Measurements from ENCODE around the gene CACUL1.

Gene CACUL1

GRCh38 chr10:118768041-118768919, 13.5 kb upstream of the CACUL1 start:
- DNase-seq (ENCODE audit: low read depth in 2 of 2) = no peak
- no peak for TF ChIP-seq CTCF (IDR thresholded peaks at IDR 0.05; ENCODE audit: low read depth, low read length)
- no peak overlapping the region for H3K4me3 ChIP-seq (replicated peaks in 1 of 2; ENCODE audit: low read depth in 2 of 2, low read length in 2 of 2)

GRCh38 chr10:118767297-118768040, 12.7 kb upstream of the CACUL1 start:
- no peak for DNase-seq (ENCODE audit: low read depth in 2 of 2)
- no peak for TF ChIP-seq CTCF (IDR thresholded peaks at IDR 0.05; ENCODE audit: low read depth, low read length)

GRCh38 chr10:118764195-118764594, 9.4 kb upstream of the CACUL1 start:
- DNase-seq (ENCODE audit: low read depth in 2 of 2) = no peak
- H3K4me3 ChIP-seq (replicated peaks in 1 of 2; ENCODE audit: low read depth in 2 of 2, low read length in 2 of 2) = no peak overlapping the region
- TF ChIP-seq CTCF (IDR thresholded peaks at IDR 0.05; ENCODE audit: low read depth, low read length) = no peak

More at GRCh38 chr10:118767297-118768040, 12.7 kb upstream of the CACUL1 start:
- no peak overlapping the region for H3K4me3 ChIP-seq (replicated peaks in 1 of 2; ENCODE audit: low read depth in 2 of 2, low read length in 2 of 2)

- no peak for DNase-seq (ENCODE audit: low read depth in 2 of 2)
- H3K4me3 ChIP-seq (replicated peaks in 1 of 2; ENCODE audit: low read depth in 2 of 2, low read length in 2 of 2) = no peak overlapping the region
- TF ChIP-seq CTCF (IDR thresholded peaks at IDR 0.05; ENCODE audit: low read depth, low read length) = no peak
Observed at GRCh38 chr10:118763202-118763988, 8.6 kb upstream of the CACUL1 start.

GRCh38 chr10:118760265-118760664, 5.5 kb upstream of the CACUL1 start:
- H3K4me3 ChIP-seq (replicated peaks in 1 of 2; ENCODE audit: low read depth in 2 of 2, low read length in 2 of 2) = no peak overlapping the region
- no peak for DNase-seq (ENCODE audit: low read depth in 2 of 2)
- no peak for TF ChIP-seq CTCF (IDR thresholded peaks at IDR 0.05; ENCODE audit: low read depth, low read length)

- no peak overlapping the region for H3K4me3 ChIP-seq (replicated peaks in 1 of 2; ENCODE audit: low read depth in 2 of 2, low read length in 2 of 2)
- no peak for TF ChIP-seq CTCF (IDR thresholded peaks at IDR 0.05; ENCODE audit: low read depth, low read length)
- no peak for DNase-seq (ENCODE audit: low read depth in 2 of 2)
Observed at GRCh38 chr10:118758449-118758848, 3.7 kb upstream of the CACUL1 start.

Measured in cardiac fibroblast (primary cell).